A549 (cell line): ENCODE results near the gene PAK2. TPM values are rescaled to one million over a fixed set of nuclear protein-coding genes. Genes with fewer than 3 reads are reported as not detected.
"Not testable (repeated sequence)": the region's sequence is repeated elsewhere in the genome, so short reads cannot be mapped to it uniquely, and the experiment has no call there.

Source experiments
- ATAC-seq, 2 experiments: fragments of 200-7000 bp in 1 of 2; fragments of >200 bp in 1 of 2; cut with Nextera tagmentation in 1 of 2; cut with Tn5 transposase in 1 of 2; 3 replicates each; pipeline versions ENCODE4 v1.8.0 to v1.9.1; 2018 to 2020; ENCODE audit warnings: mild to moderate bottlenecking in 1 of 2, moderate library complexity in 1 of 2
- CTCF ChIA-PET: fragments of 300-600 bp; sonication (Branson Sonifier 250); formaldehyde crosslinking; extraction: SDS; loops from one replicate; lab custom pipeline; 2021; ENCODE audit warnings: antibody characterized with exemption, inconsistent platforms; lab: Yijun Ruan, JAX
- POLR2A ChIA-PET: fragments of 350-600 bp; formaldehyde crosslinking; extraction: SDS; loops from one replicate; lab custom pipeline; 2021; ENCODE audit warnings: antibody characterized with exemption, inconsistent platforms; lab: Yijun Ruan, JAX
- DNase-seq, 2 experiments: peaks; one replicate each; pipeline versions ENCODE4 v3.0.0 to v3.0.0-alpha.2; 2011 to 2016; ENCODE audit warnings: low read depth in 1 of 2, low spot score in 1 of 2
- FAIRE-seq: peaks from 2 replicates; lab custom pipeline; 2011; peaks lifted over from hg19 to GRCh38; lab: Jason Lieb, UNC
- H3K27ac ChIP-seq, 2 experiments: fragments of >200 bp; sonication (Bioruptor Twin); formaldehyde crosslinking; 3 replicates each; pipeline ENCODE4 v1.5.1; 2016 to 2017
- H3K4me1 ChIP-seq: fragments of >200 bp; sonication (Bioruptor Twin); formaldehyde crosslinking; 3 replicates; pipeline ENCODE4 v1.6.1; 2016
- H3K4me2 ChIP-seq: fragments of >200 bp; sonication (Bioruptor Twin); formaldehyde crosslinking; 3 replicates; pipeline ENCODE4 v1.6.1; 2016
- H3K4me3 ChIP-seq: fragments of >200 bp; sonication (Bioruptor Twin); formaldehyde crosslinking; 3 replicates; pipeline ENCODE4 v1.5.1; 2016
- H3K9me3 ChIP-seq: fragments of >200 bp; sonication (Bioruptor Twin); formaldehyde crosslinking; 3 replicates; pipeline ENCODE4 v1.6.1; 2016
- CHD4 ChIP-seq: fragments of 200-600 bp; sonication (generic); IDR thresholded peaks from 2 replicates; pipeline ENCODE4 v1.6.1; 2016; ENCODE audit warnings: antibody characterized with exemption, mild to moderate bottlenecking, borderline replicate concordance
- EHMT2 ChIP-seq: fragments of 200-600 bp; sonication (generic); IDR thresholded peaks from 2 replicates; pipeline ENCODE4 v1.6.1; 2016; ENCODE audit warnings: antibody characterized with exemption, low read depth, mild to moderate bottlenecking, moderate library complexity
- FOSB ChIP-seq: fragments of 250-450 bp; sonication (Bioruptor Pico); IDR thresholded peaks from 2 replicates; pipeline ENCODE4 v1.5.0; 2020; ENCODE audit warnings: mild to moderate bottlenecking, moderate library complexity
- FOSL2 ChIP-seq, 2 experiments: fragments of 450-650 bp in 1 of 2; fragments of >200 bp in 1 of 2; sonication (Bioruptor Twin) in 1 of 2; formaldehyde crosslinking; IDR thresholded peaks; 2 replicates each; pipeline versions ENCODE4 v1.5.0 to v1.6.1; 2016 to 2020; ENCODE audit warnings: mild to moderate bottlenecking in 1 of 2, moderate library complexity in 1 of 2
- FOXS1 ChIP-seq: fragments of 250-450 bp; sonication (Bioruptor Pico); IDR thresholded peaks from 2 replicates; pipeline ENCODE4 v1.5.0; 2020; ENCODE audit warnings: mild to moderate bottlenecking, moderate library complexity
- KDM1A ChIP-seq: fragments of 200-600 bp; sonication (generic); IDR thresholded peaks from 2 replicates; pipeline ENCODE4 v1.6.1; 2016; ENCODE audit warnings: low read depth, mild to moderate bottlenecking
- KDM5A ChIP-seq: fragments of 200-600 bp; sonication (generic); IDR thresholded peaks from 2 replicates; pipeline ENCODE4 v1.6.1; 2016; ENCODE audit warnings: antibody characterized with exemption, mild to moderate bottlenecking
- MAFK ChIP-seq: fragments of 450-650 bp; IDR thresholded peaks from 2 replicates; pipeline ENCODE4 v1.6.1; 2014; ENCODE audit not compliant: partially characterized antibody
- MYC ChIP-seq: IDR thresholded peaks from 2 replicates; pipeline ENCODE4 v1.6.1; 2012; ENCODE audit warnings: mild to moderate bottlenecking, inconsistent platforms, low read length, improper control_type of control experiment, borderline replicate concordance
- POLR2AphosphoS2 ChIP-seq: conservative IDR thresholded peaks from 2 replicates; pipeline ENCODE4 v1.6.1; 2012; ENCODE audit warnings: low read length, improper control_type of control experiment, inconsistent platforms
- RARB ChIP-seq: fragments of 250-450 bp; sonication (Bioruptor Pico); IDR thresholded peaks from 2 replicates; pipeline ENCODE4 v1.8.0; 2021; ENCODE audit warnings: mild to moderate bottlenecking, moderate library complexity
- RFX5 ChIP-seq: fragments of 450-650 bp; IDR thresholded peaks from 2 replicates; pipeline ENCODE4 v1.7.1; 2014; ENCODE audit warnings: antibody characterized with exemption, mild to moderate bottlenecking, moderate library complexity
- RNF2 ChIP-seq: fragments of 200-600 bp; sonication (generic); IDR thresholded peaks from 2 replicates; pipeline ENCODE4 v1.6.1; 2016; ENCODE audit warnings: low read depth, mild to moderate bottlenecking, antibody characterized with exemption, moderate library complexity, borderline replicate concordance
- SREBF2 ChIP-seq: fragments of 450-650 bp; IDR thresholded peaks from 2 replicates; pipeline ENCODE4 v1.6.1; 2014; ENCODE audit warnings: mild to moderate bottlenecking, moderate library complexity
- TFCP2L1 ChIP-seq: fragments of 250-450 bp; sonication (Bioruptor Pico); IDR thresholded peaks from 2 replicates; pipeline ENCODE4 v1.5.0; 2021; ENCODE audit warnings: mild to moderate bottlenecking
- TP53 ChIP-seq: fragments of 250-450 bp; sonication (Bioruptor Pico); IDR thresholded peaks from 2 replicates; pipeline ENCODE4 v1.5.0; 2021; ENCODE audit warnings: mild to moderate bottlenecking, moderate library complexity
- ZFP36 ChIP-seq: fragments of 450-650 bp; IDR thresholded peaks from 2 replicates; pipeline ENCODE4 v1.6.1; 2014; ENCODE audit warnings: borderline replicate concordance; ENCODE audit not compliant: partially characterized antibody
- ZSCAN20 ChIP-seq: fragments of 250-450 bp; sonication (Bioruptor Pico); IDR thresholded peaks from 2 replicates; pipeline ENCODE4 v1.8.0; 2022; ENCODE audit warnings: mild to moderate bottlenecking, moderate library complexity
- WGBS: methylation state at CpG from one replicate; pipeline ENCODE4 v1.1.6; 2017; ENCODE audit errors: missing lambda C conversion rate; 5-methylcytosine and 5-hydroxymethylcytosine counted together
- polyA plus RNA-seq, 4 experiments: library from polyadenylated mRNA; depleted of rRNA in 3 of 4; stranded (reverse); fragments of >200 nt; fragmentation: RNase III in 1 of 4; extraction: RNeasy Plus Mini Kit Qiagen cat#74134 plus additional on column Dnase treatment in 1 of 4; gene quantifications; 2 replicates in 3 of 4; 3 replicates in 1 of 4; pipeline ENCODE4 v1.2.3, GENCODE V29; 2011 to 2017
- TF ChIP-seq, protein P1 (sequence below): fragments of 250-450 bp; sonication (Bioruptor Pico); IDR thresholded peaks from 2 replicates; pipeline ENCODE4 v1.5.0; 2021; ENCODE audit warnings: mild to moderate bottlenecking, moderate library complexity, borderline replicate concordance
- TF ChIP-seq, protein P2 (sequence below): IDR thresholded peaks from 2 replicates; pipeline ENCODE4 v1.6.1; 2012
- TF ChIP-seq, protein P3 (sequence below): IDR thresholded peaks from 2 replicates; pipeline ENCODE4 v1.6.1; 2012

Gene PAK2
- polyA plus RNA-seq, 2 of the 4 experiments (the other 2 are of a cell fraction) = 33.0 to 49.8 TPM

DNA sequence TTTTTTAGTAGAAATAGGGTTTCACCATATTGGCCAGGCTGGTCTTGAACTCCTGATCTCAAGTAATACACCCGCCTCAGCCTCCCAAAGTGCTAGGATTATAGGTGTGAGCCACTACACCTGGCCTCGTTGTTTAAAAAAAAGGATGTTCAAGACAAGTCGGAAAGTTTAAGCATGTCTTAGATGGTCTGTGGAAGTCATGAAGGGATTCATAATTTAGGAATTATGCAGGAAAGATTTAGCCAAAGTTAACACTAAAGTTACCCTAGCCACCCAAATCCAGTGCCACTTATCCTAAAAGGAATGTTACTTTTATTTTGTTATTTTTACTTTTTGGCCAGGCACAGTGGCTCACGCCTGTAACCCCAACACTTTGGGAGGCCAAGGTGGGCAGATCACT lies 108.7 kb downstream of the PAK2 start:
- FAIRE-seq, H3K9me3 ChIP-seq, POLR2A ChIA-PET, H3K27ac ChIP-seq, H3K4me1 ChIP-seq, ATAC-seq, CTCF ChIA-PET, H3K4me3 ChIP-seq, DNase-seq, H3K4me2 ChIP-seq: not testable (repeated sequence)
- peak; percentile 65 for TF ChIP-seq ZFP36
- 18% methylated on average over 4 of the region's 4 CpGs for WGBS

DNA sequence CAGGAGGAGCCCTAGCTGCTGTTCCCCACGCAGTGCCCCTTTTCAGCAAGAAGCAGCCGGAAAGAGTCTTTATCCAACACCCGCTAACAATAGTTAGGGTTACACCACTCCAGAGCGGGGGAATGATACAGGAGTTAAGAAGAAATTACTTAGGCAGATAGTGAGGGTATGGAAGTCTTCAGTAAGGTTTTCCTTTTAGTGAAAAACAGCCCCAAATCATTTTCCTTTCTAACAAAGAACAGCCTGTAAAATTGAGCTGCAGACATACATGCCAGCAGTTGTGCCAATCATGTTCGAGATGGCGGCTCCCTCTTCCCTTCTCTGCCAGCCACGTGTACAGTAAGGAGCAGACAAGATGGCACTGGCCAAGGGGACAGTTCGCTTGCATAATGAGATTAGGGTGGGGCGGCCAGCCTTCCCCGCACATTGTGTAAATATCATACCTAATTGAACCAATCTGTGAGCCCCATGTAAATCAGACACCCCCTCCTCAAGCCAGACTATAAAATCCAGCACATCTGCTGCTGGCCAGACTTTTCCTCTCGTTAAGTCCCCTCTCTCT lies 109.6 kb downstream of the PAK2 start:
- Histone ChIP-seq H3K27ac (no peak overlapping the region), H3K4me2 (no peak overlapping the region), H3K9me3 (0 out of 3 replicates have a peak, but pooled peaks cover 7% of the 10 kb centered on the region), H3K4me3 (no peak overlapping the region), H3K4me1 (no peaks in the 10 kb centered on the region)
- ATAC-seq = no peak
- ChIA-PET POLR2A (interaction anchor here (1.0 kb wide), 1 partner anchor 18 kb away, joined by 3 read pairs; the partner anchor contains the start of gene SENP5), CTCF (no interaction called here)
- TF ChIP-seq MYC (no peak), TFCP2L1 (no peak), FOSL2 (IDR thresholded peaks at IDR 0.05) (no peak), FOSL2 (CRISPR knock-in tag; IDR thresholded peaks at IDR 0.05) (no peak), RARB (CRISPR knock-in tag) (no peak), RNF2 (no peak), KDM5A (no peak), ZSCAN20 (CRISPR knock-in tag) (no peak), KDM1A (no peak), EHMT2 (no peak), TP53 (CRISPR knock-in tag) (no peak), POLR2AphosphoS2 (no peak)
- TF ChIP-seq, protein P1, sequence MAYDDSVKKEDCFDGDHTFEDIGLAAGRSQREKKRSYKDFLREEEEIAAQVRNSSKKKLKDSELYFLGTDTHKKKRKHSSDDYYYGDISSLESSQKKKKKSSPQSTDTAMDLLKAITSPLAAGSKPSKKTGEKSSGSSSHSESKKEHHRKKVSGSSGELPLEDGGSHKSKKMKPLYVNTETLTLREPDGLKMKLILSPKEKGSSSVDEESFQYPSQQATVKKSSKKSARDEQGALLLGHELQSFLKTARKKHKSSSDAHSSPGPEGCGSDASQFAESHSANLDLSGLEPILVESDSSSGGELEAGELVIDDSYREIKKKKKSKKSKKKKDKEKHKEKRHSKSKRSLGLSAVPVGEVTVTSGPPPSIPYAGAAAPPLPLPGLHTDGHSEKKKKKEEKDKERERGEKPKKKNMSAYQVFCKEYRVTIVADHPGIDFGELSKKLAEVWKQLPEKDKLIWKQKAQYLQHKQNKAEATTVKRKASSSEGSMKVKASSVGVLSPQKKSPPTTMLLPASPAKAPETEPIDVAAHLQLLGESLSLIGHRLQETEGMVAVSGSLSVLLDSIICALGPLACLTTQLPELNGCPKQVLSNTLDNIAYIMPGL (CRISPR knock-in tag) = no peak
- TF ChIP-seq, protein P2, sequence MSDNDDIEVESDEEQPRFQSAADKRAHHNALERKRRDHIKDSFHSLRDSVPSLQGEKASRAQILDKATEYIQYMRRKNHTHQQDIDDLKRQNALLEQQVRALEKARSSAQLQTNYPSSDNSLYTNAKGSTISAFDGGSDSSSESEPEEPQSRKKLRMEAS = no peak
- no peak for FAIRE-seq
- whole genome bisulfite sequencing = 49% methylated on average over 11 of the region's 11 CpGs
- no peak for DNase-seq

DNA sequence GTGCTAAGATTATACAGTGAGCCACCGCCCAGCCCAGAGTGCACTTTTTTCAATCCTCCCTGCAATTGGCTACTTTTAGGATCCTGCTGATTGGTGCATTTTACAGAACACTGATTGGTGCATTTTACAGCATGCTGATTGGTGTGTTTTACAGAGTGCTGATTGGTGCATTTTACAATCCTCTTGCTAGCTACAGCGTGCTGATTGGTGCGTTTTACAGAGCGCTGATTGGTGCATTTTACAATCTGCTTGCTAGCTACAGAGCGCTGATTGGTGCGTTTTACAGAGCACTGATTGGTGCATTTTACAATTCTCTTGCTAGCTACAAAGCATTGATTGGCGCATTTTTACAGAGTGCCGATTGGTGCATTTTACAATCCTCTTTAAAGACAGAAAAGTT lies 123.3 kb downstream of the PAK2 start:
- H3K9me3 ChIP-seq, ATAC-seq, FAIRE-seq, CTCF ChIA-PET, POLR2A ChIA-PET, H3K4me1 ChIP-seq, H3K27ac ChIP-seq, H3K4me2 ChIP-seq, H3K4me3 ChIP-seq: not testable (repeated sequence)
- 83% methylated on average over 8 of the region's 8 CpGs for WGBS
- peak in 1 of 2 experiments; percentile 13 for DNase-seq
- peak; percentile 73 for TF ChIP-seq MAFK

DNA sequence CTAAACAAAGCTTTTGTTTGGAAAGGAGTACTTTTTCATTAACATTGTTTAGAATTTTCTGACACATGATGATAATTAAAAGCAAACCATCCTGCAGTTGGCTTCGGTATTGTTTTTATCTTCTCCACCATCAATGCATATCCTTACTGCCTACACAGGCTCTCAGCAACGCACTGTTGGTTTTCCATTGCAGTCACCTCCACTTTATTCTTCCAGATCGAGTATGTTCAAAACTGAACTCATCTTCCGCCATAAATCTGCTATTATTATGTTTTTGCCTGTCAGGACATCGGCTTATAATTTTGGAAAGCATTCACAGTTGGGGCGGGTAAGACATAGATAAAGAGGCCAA lies 127.5 kb downstream of the PAK2 start:
- ATAC-seq = peak in 1 of 2 experiments; percentile 16; a peak in 2 of 6 replicates
- WGBS = 42% methylated on average over 6 of the region's 6 CpGs
- CTCF ChIA-PET = interaction anchor here (1.3 kb wide), 1 partner anchor 136 kb away, joined by 4 read pairs; no protein-coding TSS in a partner anchor

More for the DNA sequence above, 127.5 kb downstream of the PAK2 start:
- H3K9me3 ChIP-seq = 0 out of 3 replicates have a peak, but pooled peaks cover 5% of the 10 kb centered on the region
- peak overlapping the region; percentile 68 to 99 for H3K27ac ChIP-seq
- no peak for DNase-seq
- no peak for FAIRE-seq
- H3K4me2 ChIP-seq = peak overlapping the region; percentile 84
- peak overlapping the region; percentile 79 for H3K4me3 ChIP-seq
- H3K4me1 ChIP-seq = peaks cover 10% of the 10 kb centered on the region; the same call in 2 of the 3 replicates
- TF ChIP-seq FOXS1 (CRISPR knock-in tag) (no peak), SREBF2 (no peak), FOSB (CRISPR knock-in tag) (no peak), RFX5 (no peak), CHD4 (no peak), MYC (no peak)
- TF ChIP-seq, protein P3, sequence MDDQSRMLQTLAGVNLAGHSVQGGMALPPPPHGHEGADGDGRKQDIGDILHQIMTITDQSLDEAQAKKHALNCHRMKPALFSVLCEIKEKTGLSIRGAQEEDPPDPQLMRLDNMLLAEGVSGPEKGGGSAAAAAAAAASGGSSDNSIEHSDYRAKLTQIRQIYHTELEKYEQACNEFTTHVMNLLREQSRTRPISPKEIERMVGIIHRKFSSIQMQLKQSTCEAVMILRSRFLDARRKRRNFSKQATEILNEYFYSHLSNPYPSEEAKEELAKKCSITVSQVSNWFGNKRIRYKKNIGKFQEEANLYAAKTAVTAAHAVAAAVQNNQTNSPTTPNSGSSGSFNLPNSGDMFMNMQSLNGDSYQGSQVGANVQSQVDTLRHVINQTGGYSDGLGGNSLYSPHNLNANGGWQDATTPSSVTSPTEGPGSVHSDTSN = no peak
- POLR2A ChIA-PET = interaction anchor here (0.6 to 2.2 kb wide), 13 partner anchors 10 to 435 kb away, joined by 3 to 13 read pairs (median 5); partner anchors contain the start of genes CEP19, FBXO45, NCBP2 and PAK2
